HepG2 (cell line): Measurements from ENCODE around the gene DNAI4. TPM values are rescaled to one million over a fixed set of nuclear protein-coding genes. Genes with fewer than 3 reads are reported as not detected.

Experiments
- ESRRA ChIP-seq: sonication (generic); formaldehyde crosslinking; IDR thresholded peaks from 2 replicates; pipeline ENCODE4 v1.5.1; 2020; ENCODE audit warnings: mild to moderate bottlenecking, low read depth, missing genetic modification reagents
- KDM3A ChIP-seq: IDR thresholded peaks from 2 replicates; pipeline ENCODE4 v1.6.1; 2018; ENCODE audit warnings: low read depth, missing compliant biosample characterization
- KLF15 ChIP-seq: sonication (generic); formaldehyde crosslinking; IDR thresholded peaks from 2 replicates; pipeline ENCODE4 v1.8.1; 2023; ENCODE audit warnings: borderline replicate concordance, mild to moderate bottlenecking, inconsistent platforms, missing genetic modification reagents, mixed read lengths
- NCOR1 ChIP-seq: fragments of 200-600 bp; sonication (generic); IDR thresholded peaks from 2 replicates; pipeline ENCODE4 v1.7.0; 2017; ENCODE audit warnings: antibody characterized with exemption, low read length, borderline replicate concordance
- NR3C1 ChIP-seq: sonication (generic); formaldehyde crosslinking; IDR thresholded peaks from 2 replicates; pipeline ENCODE4 v1.4.0; 2020; ENCODE audit warnings: missing genetic modification reagents
- SAFB2 ChIP-seq: sonication (generic); formaldehyde crosslinking; IDR thresholded peaks from 2 replicates; pipeline ENCODE4 v1.5.1; 2020; ENCODE audit warnings: missing genetic modification reagents, low read depth, mild to moderate bottlenecking, borderline replicate concordance
- SIX1 ChIP-seq: sonication (generic); formaldehyde crosslinking; IDR thresholded peaks from 2 replicates; pipeline ENCODE4 v1.4.0; 2020; ENCODE audit warnings: missing genetic modification reagents, borderline replicate concordance
- TCF12 ChIP-seq, 2 experiments: fragments of 450-650 bp in 1 of 2; sonication (generic) in 1 of 2; formaldehyde crosslinking in 1 of 2; IDR thresholded peaks; 2 replicates each; pipeline versions ENCODE4 v1.6.1 to v1.8.0; 2017 to 2022; ENCODE audit warnings: antibody characterized with exemption in 1 of 2, mild to moderate bottlenecking in 1 of 2, missing genetic modification reagents in 1 of 2, moderate library complexity in 1 of 2
- THYN1 ChIP-seq: sonication (generic); formaldehyde crosslinking; IDR thresholded peaks from 2 replicates; pipeline ENCODE4 v1.8.1; 2023; ENCODE audit warnings: low read depth, mild to moderate bottlenecking, moderate library complexity, missing genetic modification reagents, borderline replicate concordance
- ZFP36 ChIP-seq: fragments of 150-350 bp; IDR thresholded peaks from 2 replicates; pipeline ENCODE4 v1.6.1; 2018; ENCODE audit warnings: borderline replicate concordance, low read length, low read depth; ENCODE audit not compliant: partially characterized antibody
- ZNF225 ChIP-seq: sonication (generic); formaldehyde crosslinking; IDR thresholded peaks from 2 replicates; pipeline ENCODE4 v1.4.0; 2020; ENCODE audit warnings: mild to moderate bottlenecking, missing genetic modification reagents
- ZNF567 ChIP-seq: sonication (generic); formaldehyde crosslinking; IDR thresholded peaks from 2 replicates; pipeline ENCODE4 v1.8.1; 2023; ENCODE audit warnings: mild to moderate bottlenecking, missing genetic modification reagents, borderline replicate concordance
- ZNF652 ChIP-seq: IDR thresholded peaks from 2 replicates; pipeline ENCODE4 v1.6.1; 2016; ENCODE audit warnings: low read depth, borderline replicate concordance
- ZNF7 ChIP-seq: IDR thresholded peaks from 2 replicates; pipeline ENCODE4 v1.6.1; 2016; ENCODE audit warnings: missing biosample characterization, missing genetic modification reagents
- polyA plus RNA-seq, 8 experiments: library from polyadenylated mRNA; depleted of rRNA in 3 of 8; stranded (reverse) in 7 of 8; unstranded in 1 of 8; fragments of >200 nt; fragmentation: Illumina TruSeq in 4 of 8; extraction: Trizol in 4 of 8; gene quantifications; 2 replicates each; pipeline versions ENCODE4 v1.2.1 to v1.2.3, GENCODE V29; 2011 to 2016; ENCODE audit warnings: low read depth in 4 of 8, missing spikeins in 1 of 8, mixed read lengths in 1 of 8; ENCODE audit not compliant: insufficient read depth in 1 of 8
- total RNA-seq, 5 experiments: library from RNA; depleted of rRNA; stranded (reverse); fragments of >200 nt; fragmentation: Illumina TruSeq; extraction: Trizol; gene quantifications; 2 replicates each; pipeline ENCODE4 v1.2.3, GENCODE V29; 2016; ENCODE audit warnings: low read depth in 1 of 5
- TF ChIP-seq, protein P1 (sequence below): IDR thresholded peaks from 2 replicates; pipeline ENCODE4 v1.6.1; 2016; ENCODE audit warnings: mild to moderate bottlenecking, missing biosample characterization, missing genetic modification reagents
- TF ChIP-seq, protein P2 (sequence below): sonication (generic); formaldehyde crosslinking; IDR thresholded peaks from 2 replicates; pipeline ENCODE4 v1.5.0; 2020; ENCODE audit warnings: mild to moderate bottlenecking, missing genetic modification reagents, borderline replicate concordance
- TF ChIP-seq, protein P3 (sequence below): sonication (generic); formaldehyde crosslinking; conservative IDR thresholded peaks from 2 replicates; pipeline ENCODE4 v1.8.1; 2023; ENCODE audit warnings: missing genetic modification reagents
- TF ChIP-seq, protein P4 (sequence below): sonication (generic); formaldehyde crosslinking; IDR thresholded peaks from 2 replicates; pipeline ENCODE4 v1.4.0; 2020; ENCODE audit warnings: missing genetic modification reagents
- TF ChIP-seq, protein P5 (sequence below): fragments of 450-650 bp; IDR thresholded peaks from 2 replicates; pipeline ENCODE4 v1.6.1; 2017; ENCODE audit warnings: mild to moderate bottlenecking

The DNAI4 gene
- total and polyA plus RNA-seq, 2 of the 13 experiments (the other 11 are each of a cell fraction or from before 2014, with no cell fraction given), result 0.04 to 0.08 TPM

DNA sequence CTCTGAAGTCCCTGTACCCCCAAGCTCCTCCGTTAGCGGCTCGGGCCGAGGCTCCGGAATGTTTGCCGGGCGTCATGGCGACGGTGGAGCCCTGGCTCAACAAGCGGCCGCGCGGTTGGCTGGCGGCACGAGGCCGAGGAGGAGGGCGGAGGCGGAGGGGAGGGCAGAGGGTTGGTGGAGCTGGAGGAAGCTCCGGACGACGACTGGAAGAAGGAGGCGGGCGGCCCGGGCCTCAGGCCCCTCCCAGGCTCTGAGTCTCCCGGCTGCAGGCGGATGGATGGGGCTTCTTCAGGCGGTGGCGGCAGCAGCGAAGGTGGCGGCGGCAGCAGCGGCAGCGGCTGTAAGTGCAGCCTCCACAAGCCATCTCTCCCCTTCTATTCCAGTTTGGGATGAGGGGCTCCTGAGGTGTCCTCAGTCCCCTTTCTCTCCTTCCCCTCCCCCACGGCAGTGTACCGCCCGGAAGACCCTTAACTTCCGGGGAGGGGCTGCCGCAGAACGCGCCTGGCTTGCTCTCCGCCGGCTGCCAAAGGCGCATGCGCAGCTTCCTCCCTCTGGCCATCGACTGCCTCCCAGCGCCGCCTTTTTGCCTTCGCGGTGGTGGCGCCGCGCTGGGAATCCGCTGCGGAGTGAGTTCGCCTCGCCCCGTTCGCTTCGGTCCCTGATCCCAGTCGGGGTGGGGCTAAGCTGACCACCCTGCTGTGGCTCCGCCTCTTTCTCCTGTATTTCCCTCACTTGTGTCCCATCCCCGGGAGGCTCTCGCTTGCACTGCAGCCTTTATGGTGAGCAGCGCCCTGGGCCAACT is at the start of gene DNAI4, which contains the start of gene MIER1 (continued):
- no peak for TF ChIP-seq ZFP36
- TF ChIP-seq ZNF567 (CRISPR knock-in tag), result peak; percentile 35; the same call in 1 of the 2 replicates
- no peak for TF ChIP-seq THYN1 (CRISPR knock-in tag)
- TF ChIP-seq, protein P1, sequence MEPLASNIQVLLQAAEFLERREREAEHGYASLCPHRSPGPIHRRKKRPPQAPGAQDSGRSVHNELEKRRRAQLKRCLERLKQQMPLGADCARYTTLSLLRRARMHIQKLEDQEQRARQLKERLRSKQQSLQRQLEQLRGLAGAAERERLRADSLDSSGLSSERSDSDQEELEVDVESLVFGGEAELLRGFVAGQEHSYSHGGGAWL (CRISPR knock-in tag), result no peak
- TF ChIP-seq KDM3A, result no peak
- no peak; the same call in 1 of the 2 replicates for TF ChIP-seq SAFB2 (CRISPR knock-in tag)
- TF ChIP-seq, protein P2, sequence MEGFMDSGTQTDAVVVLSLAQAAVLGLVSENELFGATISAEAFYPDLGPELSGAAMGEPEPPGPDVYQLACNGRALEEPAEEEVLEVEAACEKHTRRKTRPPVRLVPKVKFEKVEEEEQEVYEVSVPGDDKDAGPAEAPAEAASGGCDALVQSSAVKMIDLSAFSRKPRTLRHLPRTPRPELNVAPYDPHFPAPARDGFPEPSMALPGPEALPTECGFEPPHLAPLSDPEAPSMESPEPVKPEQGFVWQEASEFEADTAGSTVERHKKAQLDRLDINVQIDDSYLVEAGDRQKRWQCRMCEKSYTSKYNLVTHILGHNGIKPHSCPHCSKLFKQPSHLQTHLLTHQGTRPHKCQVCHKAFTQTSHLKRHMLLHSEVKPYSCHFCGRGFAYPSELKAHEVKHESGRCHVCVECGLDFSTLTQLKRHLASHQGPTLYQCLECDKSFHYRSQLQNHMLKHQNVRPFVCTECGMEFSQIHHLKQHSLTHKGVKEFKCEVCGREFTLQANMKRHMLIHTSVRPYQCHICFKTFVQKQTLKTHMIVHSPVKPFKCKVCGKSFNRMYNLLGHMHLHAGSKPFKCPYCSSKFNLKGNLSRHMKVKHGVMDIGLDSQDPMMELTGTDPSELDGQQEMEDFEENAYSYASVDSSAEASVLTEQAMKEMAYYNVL (CRISPR knock-in tag), result peak; percentile 28; the same call in 1 of the 2 replicates
- 0 out of 2 replicates have a peak, but pooled peaks have one; percentile 22 for TF ChIP-seq ESRRA
- no peak for TF ChIP-seq ZNF652 (CRISPR knock-in tag)
- TF ChIP-seq KLF15 (CRISPR knock-in tag), result no peak
- no peak for TF ChIP-seq NCOR1
- TF ChIP-seq, protein P3, sequence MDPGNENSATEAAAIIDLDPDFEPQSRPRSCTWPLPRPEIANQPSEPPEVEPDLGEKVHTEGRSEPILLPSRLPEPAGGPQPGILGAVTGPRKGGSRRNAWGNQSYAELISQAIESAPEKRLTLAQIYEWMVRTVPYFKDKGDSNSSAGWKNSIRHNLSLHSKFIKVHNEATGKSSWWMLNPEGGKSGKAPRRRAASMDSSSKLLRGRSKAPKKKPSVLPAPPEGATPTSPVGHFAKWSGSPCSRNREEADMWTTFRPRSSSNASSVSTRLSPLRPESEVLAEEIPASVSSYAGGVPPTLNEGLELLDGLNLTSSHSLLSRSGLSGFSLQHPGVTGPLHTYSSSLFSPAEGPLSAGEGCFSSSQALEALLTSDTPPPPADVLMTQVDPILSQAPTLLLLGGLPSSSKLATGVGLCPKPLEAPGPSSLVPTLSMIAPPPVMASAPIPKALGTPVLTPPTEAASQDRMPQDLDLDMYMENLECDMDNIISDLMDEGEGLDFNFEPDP, result no peak
- TF ChIP-seq NR3C1, result no peak
- peak; percentile 20; the same call in 1 of the 2 replicates for TF ChIP-seq ZNF7 (CRISPR knock-in tag)
- TF ChIP-seq, protein P4, sequence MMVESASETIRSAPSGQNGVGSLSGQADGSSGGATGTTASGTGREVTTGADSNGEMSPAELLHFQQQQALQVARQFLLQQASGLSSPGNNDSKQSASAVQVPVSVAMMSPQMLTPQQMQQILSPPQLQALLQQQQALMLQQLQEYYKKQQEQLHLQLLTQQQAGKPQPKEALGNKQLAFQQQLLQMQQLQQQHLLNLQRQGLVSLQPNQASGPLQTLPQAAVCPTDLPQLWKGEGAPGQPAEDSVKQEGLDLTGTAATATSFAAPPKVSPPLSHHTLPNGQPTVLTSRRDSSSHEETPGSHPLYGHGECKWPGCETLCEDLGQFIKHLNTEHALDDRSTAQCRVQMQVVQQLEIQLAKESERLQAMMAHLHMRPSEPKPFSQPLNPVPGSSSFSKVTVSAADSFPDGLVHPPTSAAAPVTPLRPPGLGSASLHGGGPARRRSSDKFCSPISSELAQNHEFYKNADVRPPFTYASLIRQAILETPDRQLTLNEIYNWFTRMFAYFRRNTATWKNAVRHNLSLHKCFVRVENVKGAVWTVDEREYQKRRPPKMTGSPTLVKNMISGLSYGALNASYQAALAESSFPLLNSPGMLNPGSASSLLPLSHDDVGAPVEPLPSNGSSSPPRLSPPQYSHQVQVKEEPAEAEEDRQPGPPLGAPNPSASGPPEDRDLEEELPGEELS (CRISPR knock-in tag), result no peak
- TF ChIP-seq ZNF225 (CRISPR knock-in tag), result 0 out of 2 replicates have a peak, but pooled peaks have one; percentile 38
- TF ChIP-seq, protein P5, sequence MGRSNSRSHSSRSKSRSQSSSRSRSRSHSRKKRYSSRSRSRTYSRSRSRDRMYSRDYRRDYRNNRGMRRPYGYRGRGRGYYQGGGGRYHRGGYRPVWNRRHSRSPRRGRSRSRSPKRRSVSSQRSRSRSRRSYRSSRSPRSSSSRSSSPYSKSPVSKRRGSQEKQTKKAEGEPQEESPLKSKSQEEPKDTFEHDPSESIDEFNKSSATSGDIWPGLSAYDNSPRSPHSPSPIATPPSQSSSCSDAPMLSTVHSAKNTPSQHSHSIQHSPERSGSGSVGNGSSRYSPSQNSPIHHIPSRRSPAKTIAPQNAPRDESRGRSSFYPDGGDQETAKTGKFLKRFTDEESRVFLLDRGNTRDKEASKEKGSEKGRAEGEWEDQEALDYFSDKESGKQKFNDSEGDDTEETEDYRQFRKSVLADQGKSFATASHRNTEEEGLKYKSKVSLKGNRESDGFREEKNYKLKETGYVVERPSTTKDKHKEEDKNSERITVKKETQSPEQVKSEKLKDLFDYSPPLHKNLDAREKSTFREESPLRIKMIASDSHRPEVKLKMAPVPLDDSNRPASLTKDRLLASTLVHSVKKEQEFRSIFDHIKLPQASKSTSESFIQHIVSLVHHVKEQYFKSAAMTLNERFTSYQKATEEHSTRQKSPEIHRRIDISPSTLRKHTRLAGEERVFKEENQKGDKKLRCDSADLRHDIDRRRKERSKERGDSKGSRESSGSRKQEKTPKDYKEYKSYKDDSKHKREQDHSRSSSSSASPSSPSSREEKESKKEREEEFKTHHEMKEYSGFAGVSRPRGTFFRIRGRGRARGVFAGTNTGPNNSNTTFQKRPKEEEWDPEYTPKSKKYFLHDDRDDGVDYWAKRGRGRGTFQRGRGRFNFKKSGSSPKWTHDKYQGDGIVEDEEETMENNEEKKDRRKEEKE, result no peak
- TF ChIP-seq TCF12 (IDR thresholded peaks at IDR 0.05), result no peak
- TF ChIP-seq TCF12 (CRISPR knock-in tag; IDR thresholded peaks at IDR 0.05), result no peak
- no peak for TF ChIP-seq SIX1
